GM18951 (cell line): Measurements from ENCODE around the gene ARHGAP40.

Experiments
- POLR2A ChIP-seq: IDR thresholded peaks from 4 replicates; pipeline ENCODE4 v1.6.1; 2011; ENCODE audit warnings: mild to moderate bottlenecking; ENCODE audit not compliant: insufficient read length, insufficient read depth; ENCODE audit errors: extremely low read depth
- in situ Hi-C: fragments of 300-500 bp; cut with MboI; formaldehyde crosslinking; loops from one replicate; pipeline ENCODE4 v1.12.0; 2022; ENCODE audit warnings: low sequenced_read_pairs, mixed read lengths, inconsistent platforms; ENCODE audit not compliant: unreplicated experiment

ARHGAP40 gene

DNA sequence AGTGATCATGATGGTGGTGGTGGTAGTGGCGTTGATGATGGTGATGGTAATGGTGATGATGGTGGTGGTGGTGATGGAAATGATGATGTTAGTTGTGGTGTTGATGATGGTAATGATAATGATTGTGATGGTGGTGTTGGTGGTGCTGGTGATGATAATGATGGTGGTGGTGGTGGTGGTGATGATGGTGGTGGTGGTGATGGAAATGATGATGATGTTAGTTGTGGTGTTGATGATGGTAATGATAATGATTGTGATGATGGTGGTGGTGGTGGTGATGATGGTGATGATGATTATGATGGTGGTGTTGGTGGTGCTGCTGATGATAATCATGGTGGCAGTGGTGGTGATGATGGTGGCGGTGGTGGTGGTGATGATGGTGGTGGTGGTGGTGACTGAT lies 51.4 kb downstream of the ARHGAP40 start:
- no peak for TF ChIP-seq POLR2A
- in situ Hi-C loops = loop anchor here (10.0 kb wide), 1 partner anchor 102 kb away; no protein-coding TSS in a partner anchor

DNA sequence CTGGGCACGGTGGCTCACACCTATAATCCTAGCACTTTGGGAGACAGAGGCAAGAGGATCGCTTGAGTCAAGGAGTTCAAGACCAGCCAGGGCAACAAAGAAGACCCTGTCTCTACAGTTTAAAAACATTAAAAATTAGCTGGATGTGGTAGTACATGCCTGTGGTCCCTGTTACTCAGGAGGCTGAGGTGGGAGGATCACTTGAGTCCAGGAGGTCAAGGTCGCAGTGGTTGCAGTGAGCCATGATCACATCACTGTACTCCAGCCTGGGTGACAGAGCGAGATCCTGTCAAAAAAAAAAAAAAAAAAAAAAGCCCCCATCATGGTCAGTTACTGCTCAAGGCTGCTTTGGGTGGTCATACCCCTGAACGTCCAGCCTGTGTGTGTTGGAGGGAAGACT lies 55.8 kb downstream of the ARHGAP40 start:
- TF ChIP-seq POLR2A = no peak
- in situ Hi-C loops = loop anchor here (10.0 kb wide), 1 partner anchor 97 kb away; no protein-coding TSS in a partner anchor

DNA sequence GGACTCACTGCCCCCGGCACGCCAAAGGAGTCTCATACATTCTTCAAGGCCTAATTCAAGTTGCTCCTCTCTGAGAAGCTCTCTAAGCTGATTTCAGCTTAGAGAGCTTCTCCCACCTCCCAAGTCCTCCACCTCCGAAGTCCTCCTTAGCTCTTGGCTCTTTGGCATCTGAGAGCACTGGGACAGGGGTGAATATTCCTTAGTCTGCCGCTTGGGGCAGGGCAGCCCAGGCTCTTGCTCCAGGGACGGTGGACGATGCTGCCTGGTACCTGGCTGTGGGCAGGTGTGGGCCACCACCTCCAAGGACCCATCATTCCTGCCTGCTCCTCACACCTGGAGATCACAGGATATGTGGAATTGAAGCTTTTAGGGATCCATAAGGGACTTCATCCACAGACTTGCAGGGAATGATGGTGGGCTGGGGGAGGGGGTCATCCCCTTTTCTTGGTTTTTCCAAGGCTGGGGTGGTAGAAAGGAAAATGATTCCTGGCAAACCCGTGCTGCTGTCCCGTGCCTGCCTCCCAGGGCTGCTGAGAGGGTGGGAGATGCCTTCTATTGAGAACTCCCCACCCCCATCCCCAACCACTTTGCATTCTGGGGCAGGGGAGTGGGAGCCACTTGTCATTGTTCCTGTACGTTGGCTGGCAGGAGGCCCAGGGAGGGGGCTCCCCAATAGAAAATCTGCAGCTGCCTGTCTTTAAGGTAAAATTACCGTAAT lies 57.4 kb downstream of the ARHGAP40 start:
- in situ Hi-C loops = loop anchor here (10.0 kb wide), 1 partner anchor 96 kb away; no protein-coding TSS in a partner anchor
- no peak for TF ChIP-seq POLR2A

GRCh38 chr20:38659597-38659880 lies 57.9 kb downstream of the ARHGAP40 start:
- in situ Hi-C loops = loop anchor here (10.0 kb wide), 1 partner anchor 95 kb away; no protein-coding TSS in a partner anchor
- TF ChIP-seq POLR2A = no peak

GRCh38 chr20:38660429-38660828 lies 58.8 kb downstream of the ARHGAP40 start:
- TF ChIP-seq POLR2A = no peak
- in situ Hi-C loops = no loop called here

GRCh38 chr20:38663660-38664059 lies 62.1 kb downstream of the ARHGAP40 start:
- in situ Hi-C loops = no loop called here
- no peak for TF ChIP-seq POLR2A

- TF ChIP-seq POLR2A = no peak
- in situ Hi-C loops = no loop called here
Measured at GRCh38 chr20:38664284-38664683, 62.7 kb downstream of the ARHGAP40 start.

GRCh38 chr20:38665094-38665493 lies 63.5 kb downstream of the ARHGAP40 start:
- in situ Hi-C loops = loop anchor here (5.0 kb wide), 1 partner anchor 37 kb away; no protein-coding TSS in a partner anchor
- TF ChIP-seq POLR2A = no peak

- no peak for TF ChIP-seq POLR2A
- in situ Hi-C loops = loop anchor here (5.0 kb wide), 1 partner anchor 37 kb away; no protein-coding TSS in a partner anchor
Measured at GRCh38 chr20:38665506-38666285, 64.1 kb downstream of the ARHGAP40 start.

DNA sequence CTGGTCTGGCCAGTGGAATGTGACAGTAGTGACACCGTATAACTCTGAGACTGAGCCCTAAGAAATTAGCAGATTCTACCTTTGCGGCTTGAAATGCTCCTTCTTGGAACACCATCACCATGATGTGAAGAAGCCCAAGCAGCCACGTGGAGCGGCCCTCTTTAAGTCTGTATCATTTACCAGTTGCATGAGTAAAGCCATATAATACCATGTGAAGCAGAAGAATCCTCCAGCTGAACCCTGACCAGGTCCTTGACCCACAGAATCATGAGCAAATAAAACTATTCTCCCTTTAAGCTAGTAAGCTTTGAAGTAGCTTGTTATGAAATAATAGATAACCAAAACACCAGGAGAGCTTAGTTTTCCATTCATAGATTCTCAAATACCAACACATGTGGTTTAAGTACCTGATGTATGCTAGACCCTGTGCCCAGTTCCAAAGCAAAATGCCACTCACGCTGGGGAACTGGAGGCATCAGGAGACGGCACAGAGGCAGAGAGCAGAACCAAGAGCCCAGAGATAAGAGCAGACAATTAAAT lies 65.9 kb downstream of the ARHGAP40 start:
- in situ Hi-C loops = loop anchor here (5.0 kb wide), 1 partner anchor 35 kb away; no protein-coding TSS in a partner anchor
- TF ChIP-seq POLR2A = no peak

DNA sequence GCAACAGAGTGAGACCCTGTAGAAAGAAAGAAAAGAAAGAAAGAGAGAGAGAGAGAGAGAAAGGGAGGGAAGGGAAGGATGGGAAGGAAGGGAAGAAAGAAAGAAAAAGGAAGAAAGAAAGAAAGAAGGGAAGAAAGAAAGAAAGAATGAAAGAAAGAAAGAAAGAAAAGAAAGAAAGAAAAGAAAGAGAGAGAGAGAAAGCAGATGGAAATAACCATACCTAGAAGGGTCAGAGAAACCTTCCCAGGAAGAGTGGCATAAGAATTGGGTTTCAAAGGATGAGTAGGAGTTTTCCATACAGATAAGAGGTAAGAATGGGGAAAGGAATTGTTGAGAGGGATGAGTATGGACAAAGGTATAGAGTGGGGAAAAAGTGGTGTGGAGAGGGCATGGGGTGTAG lies 68.1 kb downstream of the ARHGAP40 start:
- TF ChIP-seq POLR2A = no peak
- in situ Hi-C loops = loop anchor here (5.0 kb wide), 1 partner anchor 33 kb away; no protein-coding TSS in a partner anchor

- no peak for TF ChIP-seq POLR2A
- in situ Hi-C loops = no loop called here
Measured at GRCh38 chr20:38670786-38671185, 69.2 kb downstream of the ARHGAP40 start.

- no peak for TF ChIP-seq POLR2A
- in situ Hi-C loops = no loop called here
Measured at GRCh38 chr20:38671186-38671585, 69.6 kb downstream of the ARHGAP40 start.
